Progenitor cell of endocrine pancreas (in vitro differentiated cells): ENCODE results near the gene SLIT3. TPM values are rescaled to one million over a fixed set of nuclear protein-coding genes. Genes with fewer than 3 reads are reported as not detected.

Source experiments
- DNase-seq: peaks from one replicate; pipeline ENCODE4 v3.0.0; 2021; ENCODE audit warnings: low spot score; ENCODE audit not compliant: unreplicated experiment
- H3K27ac Mint-ChIP-seq: 2 replicates; pipeline ENCODE4 v1.8.0; 2021; ENCODE audit warnings: mild to moderate bottlenecking, moderate library complexity, mixed read lengths
- H3K27me3 Mint-ChIP-seq: 2 replicates; pipeline ENCODE4 v1.8.0; 2021; ENCODE audit warnings: mixed read lengths
- H3K36me3 Mint-ChIP-seq: 2 replicates; pipeline ENCODE4 v1.8.0; 2022; ENCODE audit warnings: mixed read lengths; ENCODE audit not compliant: insufficient read depth
- H3K4me1 Mint-ChIP-seq: 2 replicates; pipeline ENCODE4 v1.8.0; 2021; ENCODE audit warnings: low read depth, mixed read lengths
- H3K4me3 Mint-ChIP-seq: 2 replicates; pipeline ENCODE4 v1.8.0; 2021; ENCODE audit warnings: low read depth, mild to moderate bottlenecking, moderate library complexity, mixed read lengths
- H3K9me3 Mint-ChIP-seq: 2 replicates; pipeline ENCODE4 v1.8.0; 2021; ENCODE audit warnings: low read depth, mixed read lengths
- CTCF ChIP-seq: fragments of 200-600 bp; sonication (generic); IDR thresholded peaks from one replicate; pipeline ENCODE4 v1.5.0; 2021; ENCODE audit warnings: antibody characterized with exemption, mild to moderate bottlenecking; ENCODE audit not compliant: unreplicated experiment
- total RNA-seq: library from RNA; stranded (reverse); gene quantifications from 2 replicates; pipeline ENCODE4 v1.2.1, GENCODE V29; 2021

Gene SLIT3
- total RNA-seq, 1 donor from 2014 or later: 18.8 TPM

- no peaks in the 10 kb centered on the region for H3K4me1 Mint-ChIP-seq
These were observed 529.9 kb downstream of the SLIT3 start for GRCh38 chr5:168770996-168771395.

GRCh38 chr5:168770036-168770498 is 530.9 kb downstream of the SLIT3 start:
- no peak for TF ChIP-seq CTCF
- H3K4me3 Mint-ChIP-seq: no peak overlapping the region
- H3K36me3 Mint-ChIP-seq: peaks cover 5% of the 10 kb centered on the region
- no peak overlapping the region for H3K27ac Mint-ChIP-seq
- no peaks in the 10 kb centered on the region for H3K27me3 Mint-ChIP-seq
- H3K4me1 Mint-ChIP-seq: no peaks in the 10 kb centered on the region
- no peak for DNase-seq
- peaks cover 5% of the 10 kb centered on the region for H3K9me3 Mint-ChIP-seq

More at GRCh38 chr5:168770996-168771395, 529.9 kb downstream of the SLIT3 start:
- Mint-ChIP-seq H3K27me3 (no peaks in the 10 kb centered on the region), H3K36me3 (peaks cover 5% of the 10 kb centered on the region), H3K27ac (no peak overlapping the region), H3K4me3 (no peak overlapping the region), H3K9me3 (peaks cover 5% of the 10 kb centered on the region)
- no peak for TF ChIP-seq CTCF
- no peak for DNase-seq

- Mint-ChIP-seq H3K27ac (no peak overlapping the region), H3K9me3 (peaks cover 5% of the 10 kb centered on the region), H3K4me3 (no peak overlapping the region), H3K4me1 (no peaks in the 10 kb centered on the region), H3K27me3 (no peaks in the 10 kb centered on the region), H3K36me3 (peaks cover 5% of the 10 kb centered on the region)
- no peak for DNase-seq
- TF ChIP-seq CTCF: no peak
These were observed 532.8 kb downstream of the SLIT3 start for GRCh38 chr5:168768172-168768571.

GRCh38 chr5:168766426-168766700 is 534.6 kb downstream of the SLIT3 start:
- Mint-ChIP-seq H3K4me3 (no peak overlapping the region), H3K27me3 (no peaks in the 10 kb centered on the region), H3K9me3 (peaks cover 5% of the 10 kb centered on the region), H3K36me3 (peaks cover 5% of the 10 kb centered on the region), H3K27ac (no peak overlapping the region), H3K4me1 (no peaks in the 10 kb centered on the region)
- no peak for TF ChIP-seq CTCF
- DNase-seq: no peak

- H3K36me3 Mint-ChIP-seq: peaks cover 5% of the 10 kb centered on the region
- no peaks in the 10 kb centered on the region for H3K4me1 Mint-ChIP-seq
- DNase-seq: no peak
- H3K9me3 Mint-ChIP-seq: peaks cover 5% of the 10 kb centered on the region
- TF ChIP-seq CTCF: no peak
- no peaks in the 10 kb centered on the region for H3K27me3 Mint-ChIP-seq
- H3K4me3 Mint-ChIP-seq: no peak overlapping the region
- H3K27ac Mint-ChIP-seq: no peak overlapping the region
These were observed 535.2 kb downstream of the SLIT3 start for GRCh38 chr5:168765551-168766425.
